Measurements from ENCODE around the gene NOSIP.
"Not testable (repeated sequence)": the region's sequence is repeated elsewhere in the genome, so short reads cannot be mapped to it uniquely, and the experiment has no call there.

NOSIP gene, protein sequence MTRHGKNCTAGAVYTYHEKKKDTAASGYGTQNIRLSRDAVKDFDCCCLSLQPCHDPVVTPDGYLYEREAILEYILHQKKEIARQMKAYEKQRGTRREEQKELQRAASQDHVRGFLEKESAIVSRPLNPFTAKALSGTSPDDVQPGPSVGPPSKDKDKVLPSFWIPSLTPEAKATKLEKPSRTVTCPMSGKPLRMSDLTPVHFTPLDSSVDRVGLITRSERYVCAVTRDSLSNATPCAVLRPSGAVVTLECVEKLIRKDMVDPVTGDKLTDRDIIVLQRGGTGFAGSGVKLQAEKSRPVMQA

GRCh38 chr19:49580264-49581006 lies at the start of gene NOSIP:
TSS of gene NOSIP (minus strand) at chr19:49580556. CDS start at chr19:49560691, 19,865 bp downstream.
- H3K9me3 Mint-ChIP-seq = no peaks in the 10 kb centered on the region
- no peaks in the 10 kb centered on the region for H3K27me3 Mint-ChIP-seq
- peak within 1 kb of the TSS; percentile 96 for H3K27ac Mint-ChIP-seq
- peak within 1 kb of the TSS; percentile 98 for H3K4me3 Mint-ChIP-seq
- H3K36me3 Mint-ChIP-seq = peaks cover 2% of the 10 kb centered on the region
- H3K4me1 Mint-ChIP-seq = peaks cover 39% of the 10 kb centered on the region

GRCh38 chr19:49629659-49630058 lies 49.3 kb upstream of the NOSIP start:
- no peaks in the 10 kb centered on the region for H3K9me3 Mint-ChIP-seq
- H3K36me3 Mint-ChIP-seq = no peaks in the 10 kb centered on the region
- no peaks in the 10 kb centered on the region for H3K27me3 Mint-ChIP-seq
- peaks cover 5% of the 10 kb centered on the region for H3K4me1 Mint-ChIP-seq
- no peak overlapping the region for H3K4me3 Mint-ChIP-seq
- no peak overlapping the region for H3K27ac Mint-ChIP-seq

DNA sequence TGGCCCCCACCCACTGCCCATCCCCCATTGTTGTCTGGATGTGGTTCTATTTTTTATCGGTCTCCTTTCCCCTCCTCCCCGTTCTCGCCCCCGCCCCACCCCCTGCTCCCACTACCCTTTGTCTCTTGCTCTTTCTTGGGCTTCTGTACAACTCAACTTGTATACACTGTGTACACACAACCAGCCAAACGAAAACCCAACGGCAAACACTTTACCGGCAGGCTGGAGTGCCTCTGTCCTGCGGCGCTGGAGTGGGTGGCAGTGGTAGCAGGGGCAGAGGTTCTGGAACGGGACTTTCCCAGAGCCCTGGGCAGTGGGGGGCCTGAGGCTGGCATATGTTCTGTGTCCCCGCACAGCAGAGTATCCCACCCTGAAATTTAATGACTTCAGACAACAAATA lies 45.9 kb upstream of the NOSIP start:
- Mint-ChIP-seq H3K9me3 (no peaks in the 10 kb centered on the region), H3K4me1 (peaks cover 5% of the 10 kb centered on the region), H3K36me3 (no peaks in the 10 kb centered on the region), H3K4me3 (no peak overlapping the region), H3K27ac (no peak overlapping the region), H3K27me3 (no peaks in the 10 kb centered on the region)

DNA sequence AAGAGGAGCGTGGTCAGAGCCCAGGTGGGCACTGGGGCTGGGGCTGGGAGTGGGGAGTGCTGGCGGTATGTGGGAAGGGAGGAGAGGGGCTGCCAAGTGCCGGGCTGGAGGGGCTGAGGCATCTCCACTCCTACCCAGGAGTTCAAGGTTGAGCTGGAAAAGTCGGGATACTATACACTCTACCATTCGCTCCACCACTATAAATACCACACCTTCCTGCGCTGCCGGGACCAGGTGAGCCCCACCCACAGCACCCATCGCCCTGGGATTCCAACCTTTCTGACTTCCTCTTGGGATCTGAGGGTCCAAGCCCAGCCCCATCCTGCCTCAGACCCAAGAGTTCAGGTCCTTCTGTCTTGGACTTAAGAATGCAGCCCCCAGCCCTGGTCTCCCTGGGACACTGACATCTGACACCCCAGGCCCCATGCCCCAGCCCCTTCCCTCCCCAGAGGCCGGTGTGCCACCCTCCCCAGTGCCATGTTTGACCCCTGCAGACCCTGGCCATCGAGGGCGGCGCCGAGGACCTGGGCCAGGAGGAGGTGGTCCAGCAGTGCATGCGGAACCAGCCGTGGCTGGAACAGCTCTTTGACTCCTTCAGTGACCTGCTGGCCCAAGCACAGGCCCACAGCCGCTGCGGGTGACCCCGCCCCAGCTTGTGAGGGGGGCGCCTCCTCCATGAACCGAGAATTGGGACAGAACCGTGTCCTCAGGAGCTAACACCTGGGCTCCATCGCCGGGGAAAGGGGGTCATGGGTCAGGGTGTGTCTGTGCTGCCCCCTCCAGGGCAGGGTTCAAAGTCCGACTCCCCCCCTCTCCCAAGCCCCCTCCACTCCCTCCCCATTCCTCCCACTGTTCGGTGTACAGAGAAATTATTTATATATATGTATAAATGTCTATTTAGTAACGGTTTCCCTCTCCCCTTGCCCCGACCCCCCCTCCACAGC lies 44.9 kb upstream of the NOSIP start:
- Mint-ChIP-seq H3K36me3 (no peaks in the 10 kb centered on the region), H3K4me3 (no peak overlapping the region), H3K27me3 (no peaks in the 10 kb centered on the region), H3K4me1 (no peaks in the 10 kb centered on the region), H3K9me3 (no peaks in the 10 kb centered on the region), H3K27ac (no peak overlapping the region)

GRCh38 chr19:49617860-49618259 lies 37.5 kb upstream of the NOSIP start:
- not testable (repeated sequence) for H3K4me3 Mint-ChIP-seq, H3K27me3 Mint-ChIP-seq, H3K9me3 Mint-ChIP-seq, H3K27ac Mint-ChIP-seq
- Mint-ChIP-seq H3K36me3 (peaks cover 15% of the 10 kb centered on the region), H3K4me1 (peaks cover 11% of the 10 kb centered on the region)

- Mint-ChIP-seq H3K4me1 (peaks cover 16% of the 10 kb centered on the region), H3K36me3 (peaks cover 15% of the 10 kb centered on the region), H3K27ac (peak overlapping the region; percentile 30), H3K4me3 (no peak overlapping the region), H3K9me3 (no peaks in the 10 kb centered on the region), H3K27me3 (no peaks in the 10 kb centered on the region)
These were observed 36.6 kb upstream of the NOSIP start for GRCh38 chr19:49616945-49617344.

- Mint-ChIP-seq H3K27me3 (no peaks in the 10 kb centered on the region), H3K27ac (no peak overlapping the region), H3K4me3 (no peak overlapping the region), H3K36me3 (peaks cover 15% of the 10 kb centered on the region), H3K9me3 (no peaks in the 10 kb centered on the region), H3K4me1 (peaks cover 16% of the 10 kb centered on the region)
These were observed 36.2 kb upstream of the NOSIP start for GRCh38 chr19:49616532-49616931.

DNA sequence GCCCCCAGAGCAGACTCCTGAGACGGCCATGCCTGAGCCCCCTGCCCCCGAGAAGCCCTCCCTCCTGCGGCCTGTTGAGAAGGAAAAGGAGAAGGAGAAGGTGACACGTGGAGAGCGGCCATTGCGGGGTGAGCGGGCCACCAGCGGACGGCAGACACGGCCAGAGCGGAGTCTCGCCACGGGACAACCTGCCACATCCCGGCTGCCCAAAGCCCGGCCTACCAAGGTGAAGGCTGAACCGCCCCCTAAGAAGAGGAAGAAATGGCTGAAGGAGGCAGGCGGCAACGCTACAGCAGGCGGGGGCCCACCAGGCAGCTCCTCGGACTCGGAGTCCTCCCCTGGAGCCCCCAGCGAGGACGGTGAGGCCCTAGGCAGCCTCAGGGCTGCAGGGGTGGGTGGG lies 35.5 kb upstream of the NOSIP start:
- Mint-ChIP-seq H3K4me3 (no peak overlapping the region), H3K4me1 (peaks cover 16% of the 10 kb centered on the region), H3K9me3 (no peaks in the 10 kb centered on the region), H3K36me3 (peaks cover 15% of the 10 kb centered on the region), H3K27me3 (no peaks in the 10 kb centered on the region), H3K27ac (no peak overlapping the region)

DNA sequence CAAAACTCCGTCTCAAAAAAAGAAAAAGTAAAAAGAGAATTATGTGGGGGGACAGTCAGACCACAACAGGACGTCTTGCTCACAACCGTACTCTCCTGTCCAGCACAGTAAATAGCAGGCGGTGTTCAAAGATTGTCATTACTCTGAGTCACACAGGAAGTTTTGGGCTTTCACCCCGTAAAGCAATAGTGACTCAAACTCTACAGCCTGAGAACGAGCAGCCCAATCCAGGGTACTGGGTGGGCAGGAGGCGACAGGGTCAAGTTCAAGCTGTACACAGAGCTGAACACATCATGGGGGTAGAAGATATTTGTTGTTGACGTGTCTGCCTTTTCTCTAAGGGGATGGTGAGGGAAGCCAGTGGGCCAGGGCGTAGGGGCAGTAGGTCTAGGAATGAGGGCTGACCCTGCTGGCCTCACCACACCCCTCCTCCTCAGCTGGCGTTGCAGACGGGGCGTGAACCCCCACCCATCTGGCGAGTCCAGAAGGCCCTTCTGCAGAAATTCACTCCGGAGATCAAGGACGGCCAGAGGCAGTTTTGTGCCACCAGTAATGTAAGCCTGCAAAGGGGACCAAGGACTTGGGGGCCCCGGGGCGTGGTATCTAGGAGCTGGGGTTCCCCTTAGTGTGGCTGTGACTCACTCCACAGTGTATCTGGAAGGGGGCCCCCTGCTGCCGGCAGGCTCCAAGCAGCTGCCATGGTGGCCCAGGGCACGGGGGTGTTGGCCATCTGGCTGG lies 33.9 kb upstream of the NOSIP start:
- Mint-ChIP-seq H3K4me3 (no peak overlapping the region), H3K36me3 (peaks cover 15% of the 10 kb centered on the region), H3K9me3 (no peaks in the 10 kb centered on the region), H3K4me1 (peaks cover 16% of the 10 kb centered on the region), H3K27ac (no peak overlapping the region), H3K27me3 (no peaks in the 10 kb centered on the region)

DNA sequence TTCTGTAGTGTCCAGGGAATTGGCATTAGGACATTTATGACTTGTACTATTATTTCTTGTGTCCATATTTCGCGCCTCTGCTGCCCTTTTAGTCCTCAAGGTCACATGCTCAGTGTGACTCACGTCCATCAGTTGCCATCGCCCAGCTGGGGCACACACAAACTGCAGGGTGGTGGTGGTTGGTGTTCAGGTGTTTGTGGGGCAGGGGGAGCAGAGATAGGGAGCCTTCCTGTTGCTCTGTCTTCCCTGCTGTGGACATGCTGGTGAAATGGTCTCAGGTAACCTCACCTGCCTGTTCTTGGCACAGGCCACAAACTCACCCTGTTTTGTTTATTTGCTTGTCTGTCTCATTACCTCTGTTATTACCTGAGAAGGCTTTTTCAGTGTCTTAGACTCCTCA lies 33.0 kb upstream of the NOSIP start:
- peaks cover 16% of the 10 kb centered on the region for H3K4me1 Mint-ChIP-seq
- no peaks in the 10 kb centered on the region for H3K9me3 Mint-ChIP-seq
- H3K36me3 Mint-ChIP-seq = peaks cover 12% of the 10 kb centered on the region
- H3K27me3 Mint-ChIP-seq = no peaks in the 10 kb centered on the region
- no peak overlapping the region for H3K4me3 Mint-ChIP-seq
- H3K27ac Mint-ChIP-seq = no peak overlapping the region

DNA sequence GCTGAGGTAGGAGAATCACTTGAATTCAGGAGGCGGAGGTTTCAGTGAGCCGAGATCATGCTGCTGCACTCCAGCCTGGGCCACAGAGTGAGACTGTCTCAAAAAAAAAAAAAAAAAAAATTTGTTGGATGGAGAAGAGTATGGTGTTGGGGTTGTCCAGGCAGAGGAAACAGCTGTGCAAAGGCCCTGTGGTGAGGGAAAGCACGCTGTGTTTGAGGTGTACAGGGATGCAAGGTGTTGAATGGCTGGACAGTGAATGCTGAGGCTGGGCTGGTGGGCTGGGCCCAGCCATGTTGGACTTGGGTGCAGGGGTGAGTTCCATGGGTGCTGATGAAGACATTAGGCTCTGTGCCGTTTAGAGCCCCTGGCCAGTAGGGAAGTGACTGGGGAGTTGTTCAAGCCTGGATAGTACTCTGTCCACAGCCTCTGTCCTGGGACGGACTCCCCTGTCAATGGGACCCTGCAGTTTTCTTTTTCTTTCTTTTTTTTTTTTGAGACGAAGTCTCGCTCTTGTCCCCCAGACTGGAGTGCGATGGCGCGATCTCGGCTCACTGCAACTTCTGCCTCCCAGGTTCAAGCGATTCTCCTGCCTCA lies 29.2 kb upstream of the NOSIP start:
- H3K4me3 Mint-ChIP-seq = no peak overlapping the region
- H3K27ac Mint-ChIP-seq = no peak overlapping the region
- no peaks in the 10 kb centered on the region for H3K9me3 Mint-ChIP-seq
- peaks cover 19% of the 10 kb centered on the region for H3K4me1 Mint-ChIP-seq
- H3K27me3 Mint-ChIP-seq = no peaks in the 10 kb centered on the region
- peaks cover 4% of the 10 kb centered on the region for H3K36me3 Mint-ChIP-seq

DNA sequence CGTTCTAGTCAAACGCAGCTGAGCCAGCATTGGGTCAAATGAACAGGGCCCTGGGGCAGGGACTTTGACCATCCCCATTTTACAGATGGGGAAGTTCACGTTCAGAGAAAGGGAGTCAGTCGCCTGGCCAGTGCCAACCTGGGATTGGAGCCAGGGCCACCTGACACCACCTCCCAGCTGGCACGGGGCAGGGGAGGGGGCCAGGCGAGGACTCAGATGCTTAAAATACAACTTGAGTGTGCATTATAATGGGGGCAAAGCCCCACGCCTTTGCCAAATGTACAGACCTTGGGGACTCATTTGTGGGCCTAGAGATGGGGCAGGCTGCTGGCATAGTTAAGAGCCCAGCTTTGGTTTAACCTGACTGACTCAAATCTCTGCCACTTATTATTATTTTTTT lies 25.2 kb upstream of the NOSIP start:
- Mint-ChIP-seq H3K4me1 (peaks cover 15% of the 10 kb centered on the region), H3K27ac (no peak overlapping the region), H3K36me3 (peaks cover 10% of the 10 kb centered on the region), H3K9me3 (no peaks in the 10 kb centered on the region), H3K27me3 (no peaks in the 10 kb centered on the region), H3K4me3 (no peak overlapping the region)

DNA sequence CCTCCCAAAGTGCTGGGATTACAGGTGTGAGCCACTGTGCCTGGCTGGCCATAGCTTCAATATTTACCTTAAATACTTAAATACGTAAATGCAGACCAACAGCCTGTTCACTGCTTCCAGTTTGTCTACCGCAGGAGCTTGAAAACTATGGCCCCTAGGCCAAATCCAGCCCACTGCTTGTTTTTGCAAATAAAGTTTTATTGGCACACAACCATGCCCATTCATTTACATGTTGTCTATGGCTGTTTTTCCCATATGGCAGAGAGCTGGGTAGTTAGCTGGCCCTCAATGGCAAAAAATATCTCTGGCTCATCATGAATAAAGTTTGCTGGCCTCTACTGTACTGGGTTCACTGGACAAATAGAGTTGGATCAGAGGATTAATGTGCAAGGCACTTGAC lies 22.4 kb upstream of the NOSIP start:
- no peaks in the 10 kb centered on the region for H3K27me3 Mint-ChIP-seq
- peaks cover 10% of the 10 kb centered on the region for H3K36me3 Mint-ChIP-seq
- H3K27ac Mint-ChIP-seq = no peak overlapping the region
- H3K4me3 Mint-ChIP-seq = no peak overlapping the region
- H3K9me3 Mint-ChIP-seq = no peaks in the 10 kb centered on the region
- H3K4me1 Mint-ChIP-seq = peaks cover 22% of the 10 kb centered on the region

GRCh38 chr19:49601482-49602038 lies 21.2 kb upstream of the NOSIP start:
- Mint-ChIP-seq H3K27ac (peak overlapping the region; percentile 30), H3K36me3 (peaks cover 10% of the 10 kb centered on the region), H3K4me1 (peaks cover 22% of the 10 kb centered on the region), H3K4me3 (no peak overlapping the region), H3K27me3 (no peaks in the 10 kb centered on the region), H3K9me3 (no peaks in the 10 kb centered on the region)

Measured in activated naive CD4-positive, alpha-beta T cell treated with anti-CD3 and anti-CD28 coated beads, Interleukin-2, amount 50 U/mL, for 24 hours (primary cell).